ENCODE results near the gene TCEANC. TPM values are rescaled to one million over a fixed set of nuclear protein-coding genes. Genes with fewer than 3 reads are reported as not detected.

Gene TCEANC
- total RNA-seq, 1 donor = 3.9 TPM

DNA sequence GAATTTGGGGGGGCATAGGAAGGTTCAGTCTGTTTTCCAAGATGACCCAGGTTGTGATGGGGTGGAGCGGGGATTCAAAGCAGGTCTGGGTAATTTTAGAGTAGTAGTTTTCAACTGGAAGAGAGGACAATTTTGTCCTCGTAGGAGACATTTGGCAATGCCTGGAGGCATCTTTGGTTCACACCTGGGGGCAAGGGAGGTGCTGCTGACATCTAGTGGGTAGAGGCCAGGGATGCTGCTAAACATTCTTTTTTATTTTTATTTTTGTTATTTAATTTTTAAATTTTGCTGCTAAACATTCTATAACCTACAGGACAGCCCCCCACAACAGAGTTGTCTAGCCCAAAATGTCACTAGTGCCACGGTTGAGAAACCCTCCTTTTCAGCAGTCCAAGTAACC is 37.9 kb downstream of the TCEANC start:
- TF ChIP-seq CTCF (IDR thresholded peaks at IDR 0.05; ENCODE audit: insufficient read depth, low read length) = peak; percentile 26
- H3K4me3 ChIP-seq (ENCODE audit: low read depth, low read length) = peak overlapping the region; percentile 88
- no peak for DNase-seq (ENCODE audit: low read depth)

GRCh38 chrX:13691841-13692371 is 39.0 kb downstream of the TCEANC start:
- H3K4me3 ChIP-seq (ENCODE audit: low read depth, low read length) = no peak overlapping the region
- no peak for TF ChIP-seq CTCF (IDR thresholded peaks at IDR 0.05; ENCODE audit: insufficient read depth, low read length)
- no peak for DNase-seq (ENCODE audit: low read depth)

GRCh38 chrX:13692771-13693231 is 39.9 kb downstream of the TCEANC start:
- TF ChIP-seq CTCF (IDR thresholded peaks at IDR 0.05; ENCODE audit: insufficient read depth, low read length) = no peak
- no peak overlapping the region for H3K4me3 ChIP-seq (ENCODE audit: low read depth, low read length)
- DNase-seq (ENCODE audit: low read depth) = no peak

GRCh38 chrX:13693341-13693961 is 40.5 kb downstream of the TCEANC start:
- no peak for TF ChIP-seq CTCF (IDR thresholded peaks at IDR 0.05; ENCODE audit: insufficient read depth, low read length)
- no peak for DNase-seq (ENCODE audit: low read depth)
- H3K4me3 ChIP-seq (ENCODE audit: low read depth, low read length) = no peak overlapping the region

DNA sequence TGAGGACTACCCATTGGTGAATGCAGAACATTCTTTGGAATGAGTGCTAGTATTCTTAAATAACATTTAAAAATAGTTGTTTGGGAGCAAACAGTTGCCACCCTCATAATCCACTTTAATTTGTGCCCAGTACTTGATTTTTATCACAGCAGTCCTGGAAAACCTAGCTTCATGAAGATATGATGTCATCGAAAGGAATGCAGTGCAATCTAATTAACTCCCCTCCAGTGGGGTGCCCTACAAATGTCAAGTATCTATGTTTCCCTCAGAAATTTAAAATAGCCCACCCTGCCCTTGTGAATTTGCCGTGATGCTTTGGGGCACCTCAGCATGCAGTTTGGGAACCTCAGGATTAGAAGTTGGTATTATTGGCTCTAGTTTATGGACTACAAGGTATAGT is 41.4 kb downstream of the TCEANC start:
- no peak overlapping the region for H3K4me3 ChIP-seq (ENCODE audit: low read depth, low read length)
- no peak for TF ChIP-seq CTCF (IDR thresholded peaks at IDR 0.05; ENCODE audit: insufficient read depth, low read length)
- DNase-seq (ENCODE audit: low read depth) = peak; percentile 24

- peak overlapping the region; percentile 9 for H3K4me3 ChIP-seq (ENCODE audit: low read depth, low read length)
- no peak for DNase-seq (ENCODE audit: low read depth)
- no peak for TF ChIP-seq CTCF (IDR thresholded peaks at IDR 0.05; ENCODE audit: insufficient read depth, low read length)
Measured at GRCh38 chrX:13694983-13695382, 42.0 kb downstream of the TCEANC start.
